Measurements from ENCODE around the gene TNNT1.

DNA sequence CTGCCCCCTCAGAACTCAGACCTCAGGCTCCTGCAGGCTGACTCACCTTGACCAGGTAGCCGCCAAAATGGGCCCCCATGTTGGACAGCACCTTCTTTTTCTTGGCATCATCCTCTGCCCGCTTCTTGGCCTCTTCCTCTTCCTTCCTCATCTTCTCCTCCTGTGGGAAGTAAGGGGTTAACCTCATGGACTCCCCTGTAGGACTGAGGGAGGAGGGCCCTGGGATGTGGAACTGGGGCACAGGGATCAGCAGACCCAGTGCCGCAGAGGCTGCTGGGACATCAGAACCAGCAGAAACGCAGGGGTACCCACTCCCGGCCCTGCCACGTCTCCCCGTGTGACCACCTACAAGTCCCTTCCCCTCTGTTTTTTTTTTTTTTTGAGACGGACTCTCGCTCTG, 11.1 kb downstream of the TNNT1 start:
- TF ChIP-seq, protein P1, sequence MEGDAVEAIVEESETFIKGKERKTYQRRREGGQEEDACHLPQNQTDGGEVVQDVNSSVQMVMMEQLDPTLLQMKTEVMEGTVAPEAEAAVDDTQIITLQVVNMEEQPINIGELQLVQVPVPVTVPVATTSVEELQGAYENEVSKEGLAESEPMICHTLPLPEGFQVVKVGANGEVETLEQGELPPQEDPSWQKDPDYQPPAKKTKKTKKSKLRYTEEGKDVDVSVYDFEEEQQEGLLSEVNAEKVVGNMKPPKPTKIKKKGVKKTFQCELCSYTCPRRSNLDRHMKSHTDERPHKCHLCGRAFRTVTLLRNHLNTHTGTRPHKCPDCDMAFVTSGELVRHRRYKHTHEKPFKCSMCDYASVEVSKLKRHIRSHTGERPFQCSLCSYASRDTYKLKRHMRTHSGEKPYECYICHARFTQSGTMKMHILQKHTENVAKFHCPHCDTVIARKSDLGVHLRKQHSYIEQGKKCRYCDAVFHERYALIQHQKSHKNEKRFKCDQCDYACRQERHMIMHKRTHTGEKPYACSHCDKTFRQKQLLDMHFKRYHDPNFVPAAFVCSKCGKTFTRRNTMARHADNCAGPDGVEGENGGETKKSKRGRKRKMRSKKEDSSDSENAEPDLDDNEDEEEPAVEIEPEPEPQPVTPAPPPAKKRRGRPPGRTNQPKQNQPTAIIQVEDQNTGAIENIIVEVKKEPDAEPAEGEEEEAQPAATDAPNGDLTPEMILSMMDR (IDR thresholded peaks at IDR 0.05), result no peak
- TF ChIP-seq EP300 (IDR thresholded peaks at IDR 0.05; ENCODE audit: low read depth), result no peak
- TF ChIP-seq POLR2A (IDR thresholded peaks at IDR 0.05), result no peak
- no peak for TF ChIP-seq POLR2AphosphoS5 (IDR thresholded peaks at IDR 0.05)

Data from transverse colon (tissue), 4 donors.